Islet of Langerhans (tissue), 1 donor: ENCODE data around the gene SYMPK.
"Not testable (repeated sequence)": the region's sequence is repeated elsewhere in the genome, so short reads cannot be mapped to it uniquely, and the experiment has no call there.

Source experiments
- FAIRE-seq: peaks from one replicate; lab custom pipeline; 2011; peaks lifted over from hg19 to GRCh38; lab: Jason Lieb, UNC

SYMPK gene

GRCh38 chr19:45885556-45886426, 22.8 kb upstream of the SYMPK start, which contains the start of gene IRF2BP1:
TSS of gene IRF2BP1 (minus strand) at chr19:45886141. CDS start at chr19:45885774, 367 bp downstream.
- no peak for FAIRE-seq

GRCh38 chr19:45884682-45885555, 22.0 kb upstream of the SYMPK start:
- no peak for FAIRE-seq

- FAIRE-seq: no peak
Measured at GRCh38 chr19:45883881-45884681, 21.1 kb upstream of the SYMPK start.

GRCh38 chr19:45883586-45883880, 20.6 kb upstream of the SYMPK start:
- no peak for FAIRE-seq

- FAIRE-seq: peak; percentile 43
Measured at GRCh38 chr19:45882652-45883585, 20.0 kb upstream of the SYMPK start.

GRCh38 chr19:45881909-45882528, 19.1 kb upstream of the SYMPK start:
- FAIRE-seq: peak; percentile 61

- FAIRE-seq: peak; percentile 53
Measured at GRCh38 chr19:45881082-45881908, 18.3 kb upstream of the SYMPK start.

- FAIRE-seq: no peak
Measured at GRCh38 chr19:45879971-45880370, 17.0 kb upstream of the SYMPK start.

GRCh38 chr19:45879055-45879454, 16.1 kb upstream of the SYMPK start:
- FAIRE-seq: no peak

- FAIRE-seq: no peak
Measured at GRCh38 chr19:45878043-45878794, 15.3 kb upstream of the SYMPK start.

GRCh38 chr19:45876411-45877197, 13.7 kb upstream of the SYMPK start:
- no peak for FAIRE-seq

GRCh38 chr19:45876161-45876410, 13.1 kb upstream of the SYMPK start:
- FAIRE-seq: no peak

- FAIRE-seq: no peak
Measured at GRCh38 chr19:45874620-45874966, 11.6 kb upstream of the SYMPK start.

GRCh38 chr19:45873219-45873772, 10.3 kb upstream of the SYMPK start:
- no peak for FAIRE-seq

GRCh38 chr19:45872095-45872919, 9.4 kb upstream of the SYMPK start:
- FAIRE-seq: no peak

GRCh38 chr19:45870798-45871197, 7.9 kb upstream of the SYMPK start:
- FAIRE-seq: no peak

GRCh38 chr19:45867241-45867640, 4.3 kb upstream of the SYMPK start:
- not testable (repeated sequence) for FAIRE-seq
